Measurements from ENCODE around the gene TAOK1. TPM values are rescaled to one million over a fixed set of nuclear protein-coding genes. Genes with fewer than 3 reads are reported as not detected.

Gene TAOK1
- total and polyA plus RNA-seq, 2 of the 13 experiments (the other 11 are each of a cell fraction or from before 2014, with no cell fraction given) = 14.1 to 23.0 TPM

DNA sequence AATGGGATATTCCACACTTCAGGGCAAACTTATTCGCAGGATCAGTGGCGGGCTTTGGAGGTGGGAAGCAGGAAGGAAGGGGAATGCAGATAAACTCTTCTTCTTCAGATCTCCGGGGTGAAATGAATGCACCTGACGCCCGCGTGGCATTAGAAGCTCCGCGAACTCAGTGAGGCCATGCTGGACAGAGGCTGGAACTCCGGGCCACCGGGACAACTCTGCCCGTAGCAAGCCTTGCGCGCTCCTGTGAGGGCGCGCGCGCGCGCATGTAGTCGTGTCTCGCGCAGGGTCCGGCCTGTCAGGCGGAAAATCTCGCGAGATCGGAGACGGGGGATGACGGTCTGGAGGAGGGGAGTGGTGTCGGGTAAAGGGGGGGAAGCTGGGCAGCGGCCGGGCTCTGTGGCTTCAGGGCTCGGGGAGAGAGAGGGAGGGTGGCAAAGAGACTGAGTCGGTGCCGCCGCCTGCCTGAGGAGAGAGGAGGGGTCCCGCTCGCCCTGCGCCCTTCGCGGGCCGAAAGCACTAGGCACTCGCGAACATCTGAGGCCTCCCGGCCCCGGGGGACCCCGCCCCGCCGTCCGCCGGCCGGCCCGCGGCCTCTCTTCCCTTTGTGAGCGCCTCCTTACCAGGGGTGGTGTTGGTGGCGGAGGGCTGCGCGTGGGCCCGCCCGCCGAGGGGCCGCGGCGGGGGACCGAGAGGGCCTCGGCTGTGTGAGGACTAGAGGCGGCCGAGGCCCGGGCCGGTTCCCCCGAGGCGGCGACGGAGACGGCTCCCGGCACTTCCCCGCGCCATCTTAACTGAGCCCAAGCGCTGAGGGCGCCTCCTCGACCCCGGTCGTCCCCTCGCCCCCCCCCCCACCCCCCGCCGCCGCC, at the start of gene TAOK1 (continued):
- no peak; the same call in 1 of the 2 replicates for TF ChIP-seq NFAT5 (CRISPR knock-in tag; IDR thresholded peaks at IDR 0.05)
- TF ChIP-seq GPBP1L1 (CRISPR knock-in tag; IDR thresholded peaks at IDR 0.05) = no peak
- TF ChIP-seq FLYWCH1 (CRISPR knock-in tag; IDR thresholded peaks at IDR 0.05) = no peak
- TF ChIP-seq, protein P1, sequence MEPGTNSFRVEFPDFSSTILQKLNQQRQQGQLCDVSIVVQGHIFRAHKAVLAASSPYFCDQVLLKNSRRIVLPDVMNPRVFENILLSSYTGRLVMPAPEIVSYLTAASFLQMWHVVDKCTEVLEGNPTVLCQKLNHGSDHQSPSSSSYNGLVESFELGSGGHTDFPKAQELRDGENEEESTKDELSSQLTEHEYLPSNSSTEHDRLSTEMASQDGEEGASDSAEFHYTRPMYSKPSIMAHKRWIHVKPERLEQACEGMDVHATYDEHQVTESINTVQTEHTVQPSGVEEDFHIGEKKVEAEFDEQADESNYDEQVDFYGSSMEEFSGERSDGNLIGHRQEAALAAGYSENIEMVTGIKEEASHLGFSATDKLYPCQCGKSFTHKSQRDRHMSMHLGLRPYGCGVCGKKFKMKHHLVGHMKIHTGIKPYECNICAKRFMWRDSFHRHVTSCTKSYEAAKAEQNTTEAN (CRISPR knock-in tag; conservative IDR thresholded peaks at IDR 0.05) = peak; percentile 67; the same call in 1 of the 2 replicates
- TF ChIP-seq KDM6A (CRISPR knock-in tag; IDR thresholded peaks at IDR 0.05; ENCODE audit: low read depth) = no peak
- TF ChIP-seq MIER2 (CRISPR knock-in tag; IDR thresholded peaks at IDR 0.05) = peak; percentile 82
- TF ChIP-seq, protein P2, sequence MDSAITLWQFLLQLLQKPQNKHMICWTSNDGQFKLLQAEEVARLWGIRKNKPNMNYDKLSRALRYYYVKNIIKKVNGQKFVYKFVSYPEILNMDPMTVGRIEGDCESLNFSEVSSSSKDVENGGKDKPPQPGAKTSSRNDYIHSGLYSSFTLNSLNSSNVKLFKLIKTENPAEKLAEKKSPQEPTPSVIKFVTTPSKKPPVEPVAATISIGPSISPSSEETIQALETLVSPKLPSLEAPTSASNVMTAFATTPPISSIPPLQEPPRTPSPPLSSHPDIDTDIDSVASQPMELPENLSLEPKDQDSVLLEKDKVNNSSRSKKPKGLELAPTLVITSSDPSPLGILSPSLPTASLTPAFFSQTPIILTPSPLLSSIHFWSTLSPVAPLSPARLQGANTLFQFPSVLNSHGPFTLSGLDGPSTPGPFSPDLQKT (CRISPR knock-in tag; IDR thresholded peaks at IDR 0.05; ENCODE audit: borderline replicate concordance) = no peak
- TF ChIP-seq REPIN1 (CRISPR knock-in tag; IDR thresholded peaks at IDR 0.05; ENCODE audit: borderline replicate concordance, low read depth) = peak; percentile 84
- TF ChIP-seq SOX6 (IDR thresholded peaks at IDR 0.05) = no peak
- TF ChIP-seq SOX6 (CRISPR knock-in tag; IDR thresholded peaks at IDR 0.05) = peak; percentile 46
- TF ChIP-seq MTA1 (CRISPR knock-in tag; IDR thresholded peaks at IDR 0.05; ENCODE audit: borderline replicate concordance) = peak; percentile 50; the same call in 1 of the 2 replicates
- no peak for TF ChIP-seq RFX3 (CRISPR knock-in tag; IDR thresholded peaks at IDR 0.05)
- TF ChIP-seq GRHL1 (CRISPR knock-in tag; conservative IDR thresholded peaks at IDR 0.05) = no peak
- TF ChIP-seq PHB2 (IDR thresholded peaks at IDR 0.05; ENCODE audit: partially characterized antibody) = no peak
- no peak for TF ChIP-seq MED8 (CRISPR knock-in tag; IDR thresholded peaks at IDR 0.05; ENCODE audit: insufficient replicate concordance)

Measured in HepG2 (cell line).